HCT116 (cell line): ENCODE results near the gene GCGR.

ENCODE experiments used
- CTCF ChIP-seq, 3 experiments: fragments of 200-600 bp in 1 of 3; sonication (generic) in 1 of 3; IDR thresholded peaks in 2 of 3; conservative IDR thresholded peaks in 1 of 3; 2 replicates each; pipeline ENCODE4 v1.5.1; 2012 to 2017; ENCODE audit warnings: low read depth in 2 of 3, low read length in 2 of 3, antibody characterized with exemption in 1 of 3, borderline replicate concordance in 1 of 3, control low read depth in 1 of 3, mild to moderate bottlenecking in 1 of 3, mixed read lengths in 1 of 3, mixed run types in 1 of 3, moderate library complexity in 1 of 3; ENCODE audit not compliant: insufficient read depth in 1 of 3
- EZH2 ChIP-seq: fragments of 200-600 bp; sonication (generic); IDR thresholded peaks from 2 replicates; pipeline ENCODE4 v1.6.1; 2017; ENCODE audit warnings: antibody characterized with exemption, mixed run types
- FOSL1 ChIP-seq: IDR thresholded peaks from 2 replicates; pipeline ENCODE4 v1.6.1; 2012; ENCODE audit warnings: low read depth
- POLR2A ChIP-seq: IDR thresholded peaks from 2 replicates; pipeline ENCODE4 v1.7.0; 2011; ENCODE audit warnings: borderline replicate concordance; ENCODE audit not compliant: insufficient read depth, insufficient read length; ENCODE audit errors: extremely low read depth
- RAD21 ChIP-seq: IDR thresholded peaks from 2 replicates; pipeline ENCODE4 v1.6.1; 2012; ENCODE audit warnings: low read depth, mild to moderate bottlenecking
- SRF ChIP-seq: IDR thresholded peaks from 2 replicates; pipeline ENCODE4 v1.6.1; 2012; ENCODE audit warnings: low read depth
- TF ChIP-seq, protein P1 (sequence below): IDR thresholded peaks from 2 replicates; pipeline ENCODE4 v1.6.1; 2012

- TF ChIP-seq EZH2 = no peak
- TF ChIP-seq, protein P1, sequence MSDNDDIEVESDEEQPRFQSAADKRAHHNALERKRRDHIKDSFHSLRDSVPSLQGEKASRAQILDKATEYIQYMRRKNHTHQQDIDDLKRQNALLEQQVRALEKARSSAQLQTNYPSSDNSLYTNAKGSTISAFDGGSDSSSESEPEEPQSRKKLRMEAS = no peak
- no peak for TF ChIP-seq SRF
- TF ChIP-seq CTCF (IDR thresholded peaks at IDR 0.05 in 2 of 3, conservative IDR thresholded peaks at IDR 0.05 in 1 of 3; ENCODE audit: borderline replicate concordance in 1 of 3, insufficient read depth in 1 of 3, low read depth in 2 of 3, low read length in 2 of 3) = peak in 2 of 3 experiments; percentile 41 to 48; a peak in 4 of 6 replicates
- no peak for TF ChIP-seq RAD21
- no peak for TF ChIP-seq POLR2A
- TF ChIP-seq FOSL1 = no peak
Observed at GRCh38 chr17:81825841-81826466, 22.0 kb downstream of the GCGR start.
